SK-N-SH (cell line): Measurements from ENCODE around the gene ORC4. TPM values are rescaled to one million over a fixed set of nuclear protein-coding genes. Genes with fewer than 3 reads are reported as not detected.

Source experiments
- CTCF ChIA-PET: fragments of 300-600, 350-600 bp; formaldehyde crosslinking; extraction: SDS; loops from one replicate; lab custom pipeline; 2021; lab: Yijun Ruan, JAX
- POLR2A ChIA-PET: fragments of 350-600 bp; sonication (Branson Sonifier 250); formaldehyde crosslinking; extraction: SDS; loops from one replicate; lab custom pipeline; 2020; ENCODE audit warnings: antibody characterized with exemption, inconsistent platforms; lab: Yijun Ruan, JAX
- DNase-seq: peaks from one replicate; pipeline ENCODE4 v3.0.0; 2012
- H2AFZ ChIP-seq: fragments of 200-600 bp; sonication (generic); 2 replicates; pipeline ENCODE4 v1.8.1; 2016; ENCODE audit warnings: antibody characterized with exemption, mild to moderate bottlenecking, low read depth
- H3F3A ChIP-seq: fragments of 200-600 bp; sonication (generic); replicated peaks from 2 replicates; pipeline ENCODE3; 2016; ENCODE audit warnings: antibody characterized with exemption, mild to moderate bottlenecking; ENCODE audit not compliant: insufficient read depth
- H3K27ac ChIP-seq, 2 experiments: fragments of 200-500 bp in 1 of 2; fragments of 200-600 bp in 1 of 2; sonication (Bioruptor generic) in 1 of 2; sonication (generic), shearing (Covaris generic) in 1 of 2; 2 replicates each; pipeline versions ENCODE4 v1.5.1 to v1.6.1; 2014 to 2016; ENCODE audit warnings: low read depth in 2 of 2, inconsistent platforms in 1 of 2, low read length in 1 of 2, mild to moderate bottlenecking in 1 of 2, mixed read lengths in 1 of 2
- H3K27me3 ChIP-seq: fragments of 200-600 bp; sonication (generic), shearing (Covaris generic); 2 replicates; pipeline ENCODE4 v1.6.1; 2016; ENCODE audit warnings: mixed run types; ENCODE audit not compliant: insufficient read depth
- H3K36me3 ChIP-seq, 2 experiments: fragments of 200-500 bp in 1 of 2; fragments of 200-600 bp in 1 of 2; sonication (Bioruptor generic) in 1 of 2; sonication (generic) in 1 of 2; replicated peaks in 1 of 2; 2 replicates each; pipeline versions ENCODE3 to v1.5.1; 2014 to 2016; ENCODE audit warnings: low read length in 1 of 2, mild to moderate bottlenecking in 1 of 2; ENCODE audit not compliant: insufficient read depth in 2 of 2, control insufficient read depth in 1 of 2
- H3K4me1 ChIP-seq, 2 experiments: fragments of 200-500 bp in 1 of 2; fragments of 200-600 bp in 1 of 2; sonication (Bioruptor generic) in 1 of 2; sonication (generic), shearing (Covaris generic) in 1 of 2; 2 replicates each; pipeline versions ENCODE4 v1.5.1 to v1.6.1; 2014 to 2016; ENCODE audit warnings: low read depth in 1 of 2, low read length in 1 of 2, mixed run types in 1 of 2; ENCODE audit not compliant: insufficient read depth in 2 of 2, control insufficient read depth in 1 of 2
- H3K4me2 ChIP-seq: fragments of 200-600 bp; sonication (generic), shearing (Covaris generic); 2 replicates; pipeline ENCODE4 v1.6.1; 2017; ENCODE audit warnings: mixed run types
- H3K4me3 ChIP-seq, 2 experiments: fragments of 200-500 bp in 1 of 2; fragments of 200-600 bp in 1 of 2; sonication (Bioruptor generic) in 1 of 2; sonication (generic), shearing (Covaris generic) in 1 of 2; 2 replicates each; pipeline versions ENCODE4 v1.5.1 to v1.8.1; 2014 to 2016; ENCODE audit warnings: low read depth in 2 of 2, inconsistent platforms in 1 of 2, low read length in 1 of 2, mild to moderate bottlenecking in 1 of 2, mixed read lengths in 1 of 2, moderate library complexity in 1 of 2
- H3K79me2 ChIP-seq: fragments of 200-600 bp; sonication (generic); 2 replicates; pipeline ENCODE4 v1.8.1; 2017; ENCODE audit warnings: mild to moderate bottlenecking; ENCODE audit not compliant: insufficient read depth
- H3K9ac ChIP-seq: fragments of 200-600 bp; sonication (generic); 2 replicates; pipeline ENCODE4 v1.6.1; 2017; ENCODE audit warnings: mixed run types
- H3K9me2 ChIP-seq: fragments of 200-600 bp; sonication (generic); 2 replicates; pipeline ENCODE4 v1.6.1; 2017; ENCODE audit warnings: mixed run types
- H3K9me3 ChIP-seq: fragments of 200-600 bp; sonication (generic); 2 replicates; pipeline ENCODE4 v1.6.1; 2017; ENCODE audit warnings: mixed run types, mild to moderate bottlenecking, moderate library complexity
- H4K20me1 ChIP-seq: fragments of 200-600 bp; sonication (generic); 2 replicates; pipeline ENCODE4 v1.6.1; 2017; ENCODE audit warnings: mild to moderate bottlenecking, mixed run types; ENCODE audit not compliant: insufficient read depth
- CTCF ChIP-seq: fragments of 200-600 bp; sonication (generic); IDR thresholded peaks from 2 replicates; pipeline ENCODE4 v1.6.1; 2017; ENCODE audit warnings: antibody characterized with exemption, mild to moderate bottlenecking, moderate library complexity
- ELF1 ChIP-seq: IDR thresholded peaks from 2 replicates; pipeline ENCODE4 v1.4.0; 2012
- FOXJ3 ChIP-seq: sonication (generic); formaldehyde crosslinking; IDR thresholded peaks from 2 replicates; pipeline ENCODE4 v1.5.1; 2020; ENCODE audit warnings: mild to moderate bottlenecking, missing genetic modification reagents
- FOXM1 ChIP-seq: IDR thresholded peaks from 2 replicates; pipeline ENCODE4 v1.4.0; 2012; ENCODE audit warnings: low read depth, mild to moderate bottlenecking
- MEF2A ChIP-seq: IDR thresholded peaks from 2 replicates; pipeline ENCODE4 v1.4.0; 2012; ENCODE audit warnings: low read depth, borderline replicate concordance
- NRF1 ChIP-seq: IDR thresholded peaks from 2 replicates; pipeline ENCODE4 v1.6.1; 2012; ENCODE audit warnings: low read depth, mild to moderate bottlenecking, low read length
- POLR2AphosphoS5 ChIP-seq: IDR thresholded peaks from 2 replicates; pipeline ENCODE4 v1.6.1; 2012; ENCODE audit warnings: low read depth, low read length
- RAD21 ChIP-seq: IDR thresholded peaks from 2 replicates; pipeline ENCODE4 v1.6.1; 2012; ENCODE audit warnings: mild to moderate bottlenecking, low read length
- REST ChIP-seq: IDR thresholded peaks from 2 replicates; pipeline ENCODE4 v1.6.1; 2012; ENCODE audit warnings: mild to moderate bottlenecking, low read depth, low read length, moderate library complexity
- RFX5 ChIP-seq: IDR thresholded peaks from 2 replicates; pipeline ENCODE4 v1.6.1; 2012; ENCODE audit warnings: mild to moderate bottlenecking, improper control_type of control experiment, low read length
- RXRA ChIP-seq: IDR thresholded peaks from 2 replicates; pipeline ENCODE4 v1.4.0; 2012; ENCODE audit warnings: low read depth, mild to moderate bottlenecking, borderline replicate concordance
- SMC3 ChIP-seq: IDR thresholded peaks from 2 replicates; pipeline ENCODE4 v1.6.1; 2012; ENCODE audit warnings: low read depth, low read length, improper control_type of control experiment
- WGBS: methylation state at CpG from one replicate; pipeline ENCODE4 v1.1.6; 2017; ENCODE audit warnings: low lambda C conversion rate; 5-methylcytosine and 5-hydroxymethylcytosine counted together
- polyA plus RNA-seq, 3 experiments: library from polyadenylated mRNA; depleted of rRNA; stranded (reverse); fragments of >200 nt; gene quantifications; 2 replicates each; pipeline ENCODE4 v1.2.3, GENCODE V29; 2012

ORC4 gene
- polyA plus RNA-seq, 1 of the 3 experiments (the other 2 are of a cell fraction): 15.2 TPM

- Histone ChIP-seq H3K9ac (no peak overlapping the region), H3K27ac (no peak overlapping the region), H3K9me2 (no peaks in the 10 kb centered on the region), H4K20me1 (peaks cover 4% of the 10 kb centered on the region; the same call in 1 of the 2 replicates), H3K27me3 (no peaks in the 10 kb centered on the region), H3K4me1 (no peaks in the 10 kb centered on the region; a peak in 1 of 4 replicates), H3K79me2 (no peaks in the 10 kb centered on the region; the same call in none of the 2 replicates), H3F3A (no peaks in the 10 kb centered on the region), H3K36me3 (no peaks in the 10 kb centered on the region), H2AFZ (no peak overlapping the region), H3K4me2 (no peak overlapping the region), H3K4me3 (no peak overlapping the region), H3K9me3 (no peaks in the 10 kb centered on the region)
- 88% methylated on average over 3 of the region's 3 CpGs for WGBS
- no peak for TF ChIP-seq FOXJ3 (CRISPR knock-in tag)
- POLR2A ChIA-PET: no interaction called here
- no peak for DNase-seq
- CTCF ChIA-PET: no interaction called here
Observed at GRCh38 chr2:147888680-147889079, 131.9 kb downstream of the ORC4 start.

GRCh38 chr2:147886136-147886535 lies 134.4 kb downstream of the ORC4 start:
- H3F3A ChIP-seq: no peaks in the 10 kb centered on the region
- H3K79me2 ChIP-seq: peaks cover 4% of the 10 kb centered on the region
- no peak overlapping the region for H3K27ac ChIP-seq
- H3K4me1 ChIP-seq: no peaks in the 10 kb centered on the region; a peak in 1 of 4 replicates
- no peaks in the 10 kb centered on the region for H3K27me3 ChIP-seq
- H3K4me3 ChIP-seq: no peak overlapping the region
- H3K9me2 ChIP-seq: no peaks in the 10 kb centered on the region
- peaks cover 4% of the 10 kb centered on the region; the same call in 1 of the 2 replicates for H4K20me1 ChIP-seq
- CTCF ChIA-PET: no interaction called here
- 96% methylated on average over 2 of the region's 2 CpGs for WGBS
- POLR2A ChIA-PET: no interaction called here
- no peak overlapping the region for H3K9ac ChIP-seq
- H2AFZ ChIP-seq: no peak overlapping the region
- no peaks in the 10 kb centered on the region for H3K9me3 ChIP-seq
- no peak for DNase-seq
- no peak for TF ChIP-seq RXRA
- TF ChIP-seq RAD21: no peak
- no peak for TF ChIP-seq REST
- TF ChIP-seq CTCF: no peak
- TF ChIP-seq RFX5: no peak
- no peak for TF ChIP-seq MEF2A
- no peak for TF ChIP-seq NRF1
- TF ChIP-seq SMC3: no peak
- no peak for TF ChIP-seq FOXM1
- no peak for TF ChIP-seq POLR2AphosphoS5
- TF ChIP-seq ELF1: no peak
- H3K4me2 ChIP-seq: no peak overlapping the region
- no peaks in the 10 kb centered on the region for H3K36me3 ChIP-seq
